B cell (primary cell): ENCODE results near the gene ENG. TPM values are rescaled to one million over a fixed set of nuclear protein-coding genes. Genes with fewer than 3 reads are reported as not detected.

Experiments
- ATAC-seq: fragments of 200-7000 bp; cut with Tn5 transposase; one replicate; pipeline ENCODE4 v1.10.0; 2021; ENCODE audit warnings: low read depth, mild to moderate bottlenecking, moderate number of reproducible peaks, moderate library complexity
- CTCF ChIA-PET: fragments of 350-600 bp; sonication (Branson Sonifier 250); formaldehyde crosslinking; loops from one replicate; lab custom pipeline; 2021; ENCODE audit warnings: antibody characterized with exemption, inconsistent platforms; lab: Charles Lee
- POLR2A ChIA-PET: fragments of 350-600 bp; sonication (Branson Sonifier 250); formaldehyde crosslinking; loops from one replicate; lab custom pipeline; 2021; ENCODE audit warnings: antibody characterized with exemption; lab: Charles Lee
- DNase-seq: peaks from one replicate; pipeline ENCODE4 v3.0.0; 2013
- H2AFZ ChIP-seq: 2 replicates; pipeline ENCODE4 v1.6.1; 2012; ENCODE audit warnings: mild to moderate bottlenecking, low read depth, low read length; ENCODE audit not compliant: insufficient read depth, poor library complexity, severe bottlenecking
- H3K27ac ChIP-seq, 2 donors: 1 replicate in 1 of 2; 2 replicates in 1 of 2; pipeline ENCODE4 v1.5.1; 2012 to 2013; ENCODE audit warnings: low read length in 2 of 2, mild to moderate bottlenecking in 2 of 2, moderate library complexity in 1 of 2
- H3K27me3 ChIP-seq, 4 experiments: fragments of 200-600 bp in 1 of 4; sonication (generic) in 1 of 4; replicated peaks in 1 of 4; 1 replicate in 2 of 4; 2 replicates in 2 of 4; pipeline versions ENCODE4 v1.6.1 to v1.7.0; 2013 to 2016; ENCODE audit warnings: low read length in 3 of 4, mild to moderate bottlenecking in 2 of 4, mixed read lengths in 1 of 4, moderate library complexity in 1 of 4; ENCODE audit not compliant: insufficient read depth in 4 of 4, control insufficient read depth in 3 of 4; ENCODE audit errors: control extremely low read depth in 1 of 4
- H3K36me3 ChIP-seq, 2 experiments: replicated peaks in 1 of 2; 1 replicate in 1 of 2; 2 replicates in 1 of 2; pipeline versions ENCODE4 v1.6.1 to v1.7.1; 2013; ENCODE audit warnings: low read length in 1 of 2; ENCODE audit not compliant: insufficient read depth in 2 of 2, control insufficient read depth in 1 of 2; ENCODE audit errors: control extremely low read depth in 1 of 2, extremely low read depth in 1 of 2
- H3K4me1 ChIP-seq, 2 donors: fragments of 200-600 bp in 1 of 2; sonication (generic) in 1 of 2; 1 replicate in 1 of 2; 2 replicates in 1 of 2; pipeline versions ENCODE4 v1.5.1 to v1.6.1; 2013 to 2017; ENCODE audit warnings: low read length in 2 of 2; ENCODE audit not compliant: control insufficient read depth in 2 of 2, insufficient read depth in 2 of 2
- H3K4me2 ChIP-seq: replicated peaks from 2 replicates; pipeline ENCODE3; 2012; ENCODE audit warnings: mild to moderate bottlenecking, low read depth, low read length; ENCODE audit not compliant: poor library complexity, severe bottlenecking
- H3K4me3 ChIP-seq, 5 experiments: fragments of 200-600 bp in 1 of 5; sonication (generic) in 1 of 5; 1 replicate in 3 of 5; 2 replicates in 2 of 5; pipeline versions ENCODE4 v1.5.1 to v1.7.0; 2011 to 2016; ENCODE audit warnings: low read length in 4 of 5, mild to moderate bottlenecking in 4 of 5, low read depth in 2 of 5, control low read depth in 1 of 5, moderate library complexity in 1 of 5; ENCODE audit not compliant: insufficient read depth in 1 of 5; ENCODE audit errors: control extremely low read depth in 1 of 5, extremely low read depth in 1 of 5
- H3K79me2 ChIP-seq: fragments of 200-600 bp; sonication (generic); one replicate; pipeline ENCODE4 v1.6.0; 2016; ENCODE audit warnings: low read length; ENCODE audit not compliant: control insufficient read depth, insufficient read depth
- H3K9ac ChIP-seq: fragments of 200-600 bp; sonication (generic); 2 replicates; pipeline ENCODE4 v1.6.1; 2017; ENCODE audit warnings: mild to moderate bottlenecking, low read length, moderate library complexity
- H3K9me3 ChIP-seq, 3 donors: one replicate each; pipeline versions ENCODE4 v1.6.1 to v1.7.1; 2013; ENCODE audit warnings: low read length in 2 of 3; ENCODE audit not compliant: control insufficient read depth in 2 of 3, insufficient read depth in 1 of 3; ENCODE audit errors: control extremely low read depth in 1 of 3
- H4K20me1 ChIP-seq: 2 replicates; pipeline ENCODE4 v1.6.0; 2012; ENCODE audit warnings: mild to moderate bottlenecking, low read length; ENCODE audit not compliant: insufficient read depth, control insufficient read depth, poor library complexity, severe bottlenecking
- H3K27ac Mint-ChIP-seq: one replicate; pipeline ENCODE4 v1.8.0; 2021; ENCODE audit warnings: mixed read lengths
- H3K27me3 Mint-ChIP-seq: one replicate; pipeline ENCODE4 v1.8.0; 2021; ENCODE audit warnings: mixed read lengths
- H3K4me1 Mint-ChIP-seq: one replicate; pipeline ENCODE4 v1.8.0; 2021; ENCODE audit warnings: mixed read lengths
- H3K4me3 Mint-ChIP-seq: one replicate; pipeline ENCODE4 v1.8.0; 2021; ENCODE audit warnings: mixed read lengths
- H3K9me3 Mint-ChIP-seq: one replicate; pipeline ENCODE4 v1.8.0; 2022; ENCODE audit warnings: mixed read lengths; ENCODE audit not compliant: insufficient read depth
- EZH2 ChIP-seq: IDR thresholded peaks from 2 replicates; pipeline ENCODE4 v1.6.1; 2012; ENCODE audit warnings: borderline replicate concordance, low read depth, mild to moderate bottlenecking, moderate library complexity, low read length; ENCODE audit not compliant: insufficient read depth, poor library complexity, severe bottlenecking
- WGBS: methylation state at CpG from one replicate; pipeline ENCODE4 v1.1.5; 2013; ENCODE audit warnings: missing lambda C conversion rate; ENCODE audit not compliant: insufficient coverage; 5-methylcytosine and 5-hydroxymethylcytosine counted together
- intact Hi-C: fragments of 100-400 bp; cut with micrococcal nuclease; formaldehyde crosslinking; loops from one replicate; pipeline ENCODE4 v1.10.0; 2022
- polyA plus RNA-seq: library from polyadenylated mRNA; depleted of rRNA; stranded (reverse); fragments of >200 nt; gene quantifications from 2 replicates; pipeline ENCODE4 v1.2.3, GENCODE V29; 2012
- total RNA-seq, 2 donors: library from RNA; stranded (reverse); fragments of 120-200 nt in 1 of 2; gene quantifications; 1 replicate in 1 of 2; 2 replicates in 1 of 2; pipeline versions ENCODE4 v1.2.3 to v1.2.4, GENCODE V29; 2013 to 2022
- TF ChIP-seq, protein P1 (sequence below): fragments of 200-600 bp; IDR thresholded peaks from one replicate; pipeline ENCODE4 v1.8.0; 2022; ENCODE audit warnings: antibody characterized with exemption, mild to moderate bottlenecking

The ENG gene
- total and polyA plus RNA-seq, 2 donors (not counting 1 experiment from before 2014, with no cell fraction given) = 5.4 to 12.6 TPM

DNA sequence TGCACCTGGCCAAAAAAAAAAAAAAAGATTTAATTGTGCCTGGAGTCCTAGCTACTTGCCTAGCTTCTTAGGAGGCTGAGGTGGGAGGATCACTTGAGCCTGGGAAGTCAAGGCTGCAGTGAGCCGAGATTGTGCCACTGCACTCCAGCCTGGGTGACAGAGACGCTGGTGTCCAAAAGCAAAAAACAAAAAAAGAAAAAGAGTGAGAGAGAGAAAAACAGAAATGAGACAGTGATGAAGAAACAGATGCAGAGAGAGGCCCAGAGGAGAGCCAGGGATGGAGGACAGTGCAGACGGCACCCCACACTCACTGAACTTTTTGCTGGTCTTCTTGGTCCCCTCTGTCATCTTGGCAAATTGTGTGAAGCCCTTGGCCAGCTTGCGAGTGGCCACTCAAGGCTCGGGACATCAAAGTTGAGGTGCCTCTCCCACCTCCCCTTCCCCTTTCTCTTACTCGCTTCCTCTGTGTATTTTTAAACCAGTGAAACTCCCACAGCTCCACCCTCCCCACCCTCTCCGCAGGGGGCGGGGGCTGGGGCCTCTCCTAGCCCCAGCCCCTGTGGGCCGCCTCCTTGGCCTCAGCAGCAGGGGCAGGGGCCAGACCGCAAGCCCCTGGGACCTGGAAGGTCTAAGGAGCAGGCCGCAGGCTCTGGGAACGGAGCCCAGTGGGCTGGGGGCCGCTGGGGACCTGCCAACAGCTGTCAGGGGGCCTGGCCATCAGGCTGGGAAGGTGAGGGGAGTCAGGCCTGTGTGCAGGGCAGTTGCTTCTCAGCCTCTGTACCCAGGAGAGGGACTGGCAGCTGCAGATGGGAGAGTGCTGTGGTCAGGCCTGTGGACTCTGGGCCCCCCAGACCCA is 76.0 kb downstream of the ENG start, which contains the start of gene SH2D3C:
SH2D3C (minus strand) TSS at position 387 of the 856 bp plus-strand sequence; CDS start at position 348, 39 bp downstream.
- H3K9me3 Mint-ChIP-seq = no peaks in the 10 kb centered on the region
- peaks cover 39% of the 10 kb centered on the region for H4K20me1 ChIP-seq
- peak within 1 kb of the TSS; percentile 68 for H2AFZ ChIP-seq
- H3K27me3 Mint-ChIP-seq = no peaks in the 10 kb centered on the region
- H3K27me3 ChIP-seq = no peaks in the 10 kb centered on the region
- peak within 1 kb of the TSS; percentile 76 for H3K9ac ChIP-seq
- ATAC-seq (peak; percentile 50), DNase-seq (peak; percentile 77)
- no peaks in the 10 kb centered on the region for H3K9me3 ChIP-seq
- CTCF ChIA-PET = interaction anchor here (0.7 to 3.4 kb wide), 14 partner anchors 8 to 256 kb away, joined by 3 to 24 read pairs (median 4); partner anchors contain the start of genes ST6GALNAC4 and TOR2A
- TF ChIP-seq, protein P1, sequence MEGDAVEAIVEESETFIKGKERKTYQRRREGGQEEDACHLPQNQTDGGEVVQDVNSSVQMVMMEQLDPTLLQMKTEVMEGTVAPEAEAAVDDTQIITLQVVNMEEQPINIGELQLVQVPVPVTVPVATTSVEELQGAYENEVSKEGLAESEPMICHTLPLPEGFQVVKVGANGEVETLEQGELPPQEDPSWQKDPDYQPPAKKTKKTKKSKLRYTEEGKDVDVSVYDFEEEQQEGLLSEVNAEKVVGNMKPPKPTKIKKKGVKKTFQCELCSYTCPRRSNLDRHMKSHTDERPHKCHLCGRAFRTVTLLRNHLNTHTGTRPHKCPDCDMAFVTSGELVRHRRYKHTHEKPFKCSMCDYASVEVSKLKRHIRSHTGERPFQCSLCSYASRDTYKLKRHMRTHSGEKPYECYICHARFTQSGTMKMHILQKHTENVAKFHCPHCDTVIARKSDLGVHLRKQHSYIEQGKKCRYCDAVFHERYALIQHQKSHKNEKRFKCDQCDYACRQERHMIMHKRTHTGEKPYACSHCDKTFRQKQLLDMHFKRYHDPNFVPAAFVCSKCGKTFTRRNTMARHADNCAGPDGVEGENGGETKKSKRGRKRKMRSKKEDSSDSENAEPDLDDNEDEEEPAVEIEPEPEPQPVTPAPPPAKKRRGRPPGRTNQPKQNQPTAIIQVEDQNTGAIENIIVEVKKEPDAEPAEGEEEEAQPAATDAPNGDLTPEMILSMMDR = no peak
- no peak for TF ChIP-seq EZH2
- H3K36me3 ChIP-seq = peaks cover 0 to 15% of the 10 kb centered on the region in 2 experiments
- peaks cover 38 to 82% of the 10 kb centered on the region in 2 donors for H3K4me1 ChIP-seq
- peaks cover 80% of the 10 kb centered on the region for H3K79me2 ChIP-seq
- H3K27ac ChIP-seq = peak within 1 kb of the TSS; percentile 89 to 97
- peak within 1 kb of the TSS; percentile 100 for H3K4me3 Mint-ChIP-seq
- H3K4me3 ChIP-seq = peak within 1 kb of the TSS; percentile 64 to 97 (median 83)
- 0% methylated on average over 13 of the region's 13 CpGs for WGBS
- intact Hi-C loops = loop anchor here (1.0 to 10.0 kb wide), 4 partner anchors 7 to 346 kb away; partner anchors contain the start of genes PTGES2 and STXBP1
- H3K4me1 Mint-ChIP-seq = peaks cover 63% of the 10 kb centered on the region
- peak within 1 kb of the TSS; percentile 93 for H3K4me2 ChIP-seq
- POLR2A ChIA-PET = interaction anchor here (0.6 to 3.0 kb wide), 8 partner anchors 8 to 156 kb away, joined by 3 to 18 read pairs (median 6); partner anchors contain the start of gene TOR2A
- H3K27ac Mint-ChIP-seq = peak within 1 kb of the TSS; percentile 97
